RCC 7860 (cell line): ENCODE data around the gene ZNF81.
"Not testable (repeated sequence)": the region's sequence is repeated elsewhere in the genome, so short reads cannot be mapped to it uniquely, and the experiment has no call there.

Experiments used
- DNase-seq: peaks from one replicate; pipeline ENCODE4 v3.0.0-alpha.2; 2015; ENCODE audit warnings: low spot score
- FAIRE-seq: peaks from 2 replicates; lab custom pipeline; 2012; peaks lifted over from hg19 to GRCh38; lab: Jason Lieb, UNC

Gene ZNF81

DNA sequence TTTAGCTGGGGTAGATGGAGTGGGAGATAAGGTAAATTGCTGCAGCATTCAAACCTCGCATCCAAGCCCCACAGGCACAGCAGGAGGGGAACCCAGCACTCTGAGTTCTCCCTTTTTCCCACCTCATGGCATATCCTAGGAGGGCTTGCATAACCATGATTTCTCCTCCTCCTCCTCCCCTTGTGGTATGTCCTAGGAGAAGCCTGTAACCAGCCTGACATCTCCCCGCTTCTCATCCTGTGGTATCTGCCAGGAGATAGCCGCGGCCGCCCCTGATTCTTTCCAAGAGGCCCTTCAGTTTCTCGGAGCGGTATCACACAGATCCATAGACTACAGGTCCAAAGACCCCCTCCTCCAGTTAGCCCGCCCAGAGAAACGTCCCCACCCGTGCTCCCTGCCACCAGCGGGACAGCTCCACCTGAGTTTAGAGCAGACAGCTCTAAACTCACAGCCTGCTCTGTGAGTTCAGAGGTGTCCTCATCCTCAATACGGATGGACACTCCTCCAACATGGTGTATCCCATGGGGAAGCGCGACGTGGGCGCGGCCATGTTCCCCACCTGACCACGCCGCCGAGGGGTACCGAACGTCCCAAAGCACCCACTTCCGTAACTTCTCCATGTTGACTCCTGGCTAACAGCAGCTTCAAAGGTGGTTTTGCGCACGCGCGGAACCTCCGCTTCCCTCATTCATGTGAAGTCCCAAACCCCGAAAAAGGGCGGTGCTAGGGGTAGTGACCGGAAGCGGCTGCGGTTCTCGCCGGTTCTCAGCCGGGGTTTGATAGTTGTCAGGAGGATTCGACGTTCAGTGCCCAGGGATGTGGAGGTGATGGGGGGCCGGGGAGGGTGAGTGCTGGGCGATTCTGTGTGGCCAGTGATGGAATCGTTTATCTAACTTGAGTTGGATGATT lies at the start of gene ZNF81:
Gene ZNF81, plus strand, starts transcription at position 739 of the 909 bp plus-strand sequence. CDS start 9,366 bp downstream, outside the sequence.
- peak; percentile 95 for FAIRE-seq
- peak; percentile 85 for DNase-seq

GRCh38 chrX:47796433-47796906 lies 40.2 kb upstream of the ZNF81 start:
- FAIRE-seq (peak; percentile 56), DNase-seq (peak; percentile 10)

DNA sequence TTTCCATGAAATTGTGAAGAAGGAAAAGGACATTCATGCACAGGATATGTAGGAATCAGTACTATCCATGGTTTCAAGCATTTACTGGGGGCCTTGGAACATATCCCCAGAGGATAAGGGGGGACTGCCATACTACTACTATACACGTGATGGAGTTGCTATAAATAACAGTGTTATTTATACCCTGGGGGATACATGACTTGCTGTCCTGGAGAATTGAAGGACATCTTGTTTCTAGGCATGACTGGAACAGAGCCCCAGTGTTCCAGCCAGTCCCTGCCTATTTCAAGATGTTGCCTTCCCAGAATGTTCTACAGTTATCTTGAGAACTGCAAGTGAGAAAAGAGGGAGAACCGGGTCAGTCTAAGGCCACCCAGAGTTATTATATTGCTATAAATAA lies 39.6 kb upstream of the ZNF81 start:
- no peak for FAIRE-seq
- no peak for DNase-seq

DNA sequence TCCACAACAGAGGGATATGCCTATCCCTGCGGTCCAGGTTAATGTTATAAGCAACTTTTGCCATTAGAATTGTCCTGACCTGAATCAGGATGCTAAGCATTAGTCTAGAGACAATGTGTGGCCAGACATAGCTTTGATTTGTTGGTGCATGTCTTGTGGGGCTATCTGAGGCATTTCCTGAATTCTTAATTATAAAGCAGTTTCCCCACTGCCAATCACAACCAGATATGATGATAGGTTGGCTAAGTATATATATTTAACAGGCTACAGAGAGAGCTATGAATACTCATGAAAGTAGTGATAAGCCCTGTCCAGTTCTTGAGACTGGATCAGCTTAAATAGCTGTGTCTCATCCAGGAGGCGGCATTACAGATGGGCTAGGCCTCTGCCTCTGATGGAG lies 37.8 kb upstream of the ZNF81 start:
- DNase-seq, result no peak
- FAIRE-seq, result no peak

DNA sequence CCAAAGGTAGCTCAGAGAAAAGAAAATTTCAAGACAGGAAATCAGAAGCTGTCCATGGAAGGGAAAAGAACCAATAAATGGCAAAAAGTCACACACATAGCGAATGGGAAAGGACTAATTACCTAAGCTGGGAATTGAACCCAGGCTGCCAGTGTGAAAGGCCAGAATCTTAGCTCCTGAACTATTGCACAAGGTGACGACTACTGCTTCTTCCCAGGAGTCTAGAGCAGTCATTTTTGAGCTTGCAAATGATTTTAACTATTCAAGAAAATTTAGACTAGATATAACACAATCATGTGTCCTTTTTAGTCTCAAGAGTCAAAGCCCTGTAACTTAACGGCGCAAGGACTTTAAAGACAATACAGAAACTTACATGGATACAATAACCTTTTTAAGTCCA lies 34.1 kb upstream of the ZNF81 start:
- DNase-seq (no peak), FAIRE-seq (no peak)

- not testable (repeated sequence) for FAIRE-seq, DNase-seq
These were observed 33.6 kb upstream of the ZNF81 start for GRCh38 chrX:47803103-47803502.

GRCh38 chrX:47804315-47804714 lies 32.4 kb upstream of the ZNF81 start:
- FAIRE-seq (no peak), DNase-seq (no peak)

- not testable (repeated sequence) for FAIRE-seq, DNase-seq
These were observed 30.9 kb upstream of the ZNF81 start for GRCh38 chrX:47805844-47806243.

GRCh38 chrX:47806415-47807271 lies 30.1 kb upstream of the ZNF81 start:
- DNase-seq, FAIRE-seq: not testable (repeated sequence)

DNA sequence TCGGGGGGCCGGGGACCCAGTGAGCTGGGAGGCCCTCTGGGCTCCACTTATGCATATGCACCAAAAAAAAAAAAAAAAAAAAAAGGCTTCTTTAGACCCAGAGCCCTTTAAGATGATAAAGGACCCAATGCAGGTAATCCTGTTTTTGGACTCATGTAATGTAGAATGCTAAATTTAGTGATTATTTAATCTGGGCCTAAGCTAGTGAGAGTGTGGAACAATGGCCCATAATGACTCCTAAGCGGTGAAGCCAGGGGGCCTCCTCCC lies 29.5 kb upstream of the ZNF81 start:
- FAIRE-seq, DNase-seq: not testable (repeated sequence)

- DNase-seq, result no peak
- FAIRE-seq, result no peak
These were observed 29.2 kb upstream of the ZNF81 start for GRCh38 chrX:47807548-47807947.

DNA sequence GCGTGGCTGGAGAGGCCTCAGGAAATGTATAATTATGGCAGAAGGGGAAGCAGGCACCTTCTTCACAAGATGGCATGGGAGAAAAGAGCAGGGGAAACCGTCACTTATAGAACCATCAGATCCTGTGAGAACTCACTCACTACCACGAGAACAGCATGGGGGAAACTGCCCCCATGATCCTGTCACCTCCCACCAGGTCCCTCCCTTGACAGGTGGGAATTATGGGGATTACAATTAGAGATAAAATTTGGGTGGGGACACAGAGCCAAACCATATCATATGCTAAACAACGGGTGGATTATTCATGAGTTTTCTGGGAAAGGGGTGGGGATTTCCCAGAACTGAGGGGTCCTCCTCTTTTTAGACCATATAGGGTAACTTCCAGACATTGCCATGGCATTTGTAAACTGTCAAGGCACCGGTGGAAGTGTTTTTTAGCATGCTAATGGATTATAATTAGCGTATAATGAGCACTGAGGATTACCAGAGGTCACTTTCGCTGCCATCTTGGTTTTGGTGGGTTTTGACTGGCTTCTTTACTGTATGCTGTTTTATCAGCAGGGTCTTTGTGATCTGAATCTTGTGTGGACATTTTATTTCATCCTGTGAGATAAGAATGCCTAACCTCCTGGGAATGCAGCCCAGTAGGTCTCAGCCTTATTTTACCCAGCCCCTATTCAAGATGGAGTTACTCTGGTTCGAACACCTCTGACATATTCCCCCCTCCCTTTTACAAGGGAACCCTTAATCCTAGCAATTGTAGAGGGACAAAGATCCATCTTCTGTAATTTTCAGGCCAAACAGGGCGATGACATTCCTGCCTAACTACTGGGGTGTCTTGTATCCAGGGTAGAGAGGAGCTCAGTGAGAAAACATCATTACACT lies 27.6 kb upstream of the ZNF81 start:
- FAIRE-seq (no peak), DNase-seq (no peak)

DNA sequence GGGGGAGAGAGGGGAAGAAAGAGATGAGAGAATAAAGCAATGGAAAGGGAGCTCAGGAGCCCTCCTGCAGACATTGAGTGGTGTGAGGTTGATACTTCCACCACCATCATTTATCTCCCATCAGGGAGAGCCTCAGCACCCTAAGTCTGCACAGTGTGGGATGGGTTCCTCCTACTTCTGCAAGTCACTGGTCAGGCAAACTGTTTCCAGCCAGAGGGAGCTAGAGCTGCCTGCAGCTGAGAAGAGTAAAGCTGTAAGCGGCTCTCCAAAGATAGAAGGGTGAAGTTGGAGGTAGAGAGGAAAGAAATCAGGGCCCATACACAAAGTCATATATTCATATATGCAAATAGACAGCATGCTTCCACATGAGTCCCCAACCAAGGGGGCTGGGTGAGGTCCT lies 21.9 kb upstream of the ZNF81 start:
- DNase-seq, result no peak
- no peak for FAIRE-seq

GRCh38 chrX:47815901-47816845 lies 20.5 kb upstream of the ZNF81 start:
- DNase-seq (no peak), FAIRE-seq (no peak)

- DNase-seq (no peak), FAIRE-seq (no peak)
These were observed 19.3 kb upstream of the ZNF81 start for GRCh38 chrX:47817421-47817820.

DNA sequence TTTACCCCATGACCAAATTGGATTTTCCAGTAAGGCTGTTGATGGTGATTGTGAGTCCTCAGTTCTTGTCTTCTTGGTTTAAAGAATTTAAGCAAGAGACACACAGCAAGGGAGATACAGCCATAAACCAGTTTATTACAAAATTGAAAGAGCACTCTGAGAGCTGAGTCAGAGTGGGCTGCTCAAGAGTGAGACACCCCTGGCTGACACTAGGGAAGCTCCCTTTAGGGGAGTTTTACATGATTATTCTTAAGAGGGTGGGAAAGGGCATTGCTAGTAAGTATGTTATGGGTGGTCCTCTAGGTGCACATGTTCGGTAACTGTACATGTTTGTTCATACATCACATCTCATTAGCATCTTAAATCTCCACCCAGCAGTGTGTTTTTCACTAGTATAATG lies 18.8 kb upstream of the ZNF81 start:
- no peak for FAIRE-seq
- no peak for DNase-seq

GRCh38 chrX:47828984-47829383 lies 7.7 kb upstream of the ZNF81 start:
- FAIRE-seq, result no peak

DNA sequence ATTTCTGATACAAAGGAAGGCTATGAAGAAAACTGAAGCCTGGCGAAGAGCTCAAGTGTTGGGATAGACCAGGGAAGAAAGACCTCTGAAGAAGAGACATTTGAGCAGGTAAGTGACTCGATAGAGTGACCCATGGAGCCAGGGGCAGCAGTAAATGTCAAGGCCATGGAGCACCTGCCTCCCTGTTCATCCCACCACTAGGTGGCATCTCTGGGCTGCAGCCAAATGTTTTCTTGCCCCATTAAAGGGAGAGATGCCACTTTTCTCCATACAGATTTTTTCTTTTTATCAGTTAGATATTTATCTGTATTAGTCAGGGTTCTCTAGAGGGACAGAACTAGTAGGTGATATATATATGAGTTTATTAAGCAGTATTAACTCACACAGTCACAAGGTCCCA lies 4.9 kb upstream of the ZNF81 start:
- FAIRE-seq (peak; percentile 57), DNase-seq (peak; percentile 7)

More at GRCh38 chrX:47828984-47829383, 7.7 kb upstream of the ZNF81 start:
- no peak for DNase-seq

DNA sequence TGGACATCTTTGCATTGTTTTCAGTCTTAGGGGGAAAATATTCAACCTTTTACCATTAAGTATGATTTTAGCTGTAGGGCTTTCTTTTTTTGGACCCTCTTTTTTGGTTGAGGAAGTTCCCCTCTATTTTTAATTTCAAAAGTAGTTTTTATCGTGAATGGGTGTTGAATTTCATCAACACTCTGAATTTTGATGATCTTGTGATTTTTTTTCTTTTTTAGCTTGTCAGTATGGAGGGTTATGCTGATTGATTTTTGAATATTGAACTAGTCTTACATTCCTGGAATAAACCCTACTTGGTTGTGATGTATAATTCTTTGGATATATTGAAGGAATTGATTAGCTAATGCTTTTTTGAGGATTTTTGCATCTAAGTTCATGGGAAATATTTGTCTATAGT lies 1.7 kb downstream of the ZNF81 start:
- no peak for FAIRE-seq

GRCh38 chrX:47840111-47840510 lies 3.4 kb downstream of the ZNF81 start:
- DNase-seq (no peak), FAIRE-seq (peak; percentile 17)

More for the DNA sequence above, 1.7 kb downstream of the ZNF81 start:
- no peak for DNase-seq
